ENCODE measurements around the gene PRR9. TPM values are rescaled to one million over a fixed set of nuclear protein-coding genes. Genes with fewer than 3 reads are reported as not detected.
A peak's percentile ranks its signal among the peaks of the same experiment; 100 is the strongest.

Gene PRR9
- total and polyA plus RNA-seq, 5 experiments from 2014 or later: not detected

DNA sequence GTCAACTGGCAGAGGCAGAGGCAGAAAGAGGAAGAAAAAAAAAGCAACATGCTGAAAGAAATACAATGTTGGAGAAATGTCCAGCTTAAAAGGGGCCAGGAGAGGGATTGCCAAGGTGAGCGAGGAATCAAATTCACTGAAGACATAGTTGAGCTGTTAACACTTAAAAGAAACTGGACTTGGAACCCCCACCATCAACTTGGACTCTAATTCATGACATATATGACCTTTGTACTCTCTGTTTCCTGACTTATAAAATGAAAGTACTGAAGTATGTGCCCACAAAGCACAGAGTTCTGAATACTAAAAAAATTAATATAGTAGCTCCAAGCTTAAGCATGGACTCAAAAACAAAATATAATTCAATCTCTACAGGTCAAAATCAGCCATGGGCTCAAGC, 16.1 kb downstream of the PRR9 start:
- Mint-ChIP-seq H3K4me3 (no peak overlapping the region), H3K27me3 (peaks cover 9 to 23% (median 13%) of the 10 kb centered on the region in 5 donors), H3K36me3 (no peaks in the 10 kb centered on the region), H3K9me3 (no peaks in the 10 kb centered on the region), H3K4me1 (peaks cover 0 to 3% (median 0%) of the 10 kb centered on the region in 4 donors), H3K27ac (no peak overlapping the region)
- DNase-seq: no peak
- no peak for ATAC-seq
- POLR2A ChIA-PET: no interaction called here

- Mint-ChIP-seq H3K27ac (no peak overlapping the region), H3K36me3 (no peaks in the 10 kb centered on the region), H3K27me3 (peaks cover 9 to 19% (median 17%) of the 10 kb centered on the region in 5 donors), H3K4me3 (no peak overlapping the region), H3K4me1 (no peaks in the 10 kb centered on the region), H3K9me3 (no peaks in the 10 kb centered on the region)
- POLR2A ChIA-PET: no interaction called here
- ATAC-seq: no peak
- DNase-seq: no peak
These were observed 21.1 kb downstream of the PRR9 start for GRCh38 chr1:153238527-153238926.

DNA sequence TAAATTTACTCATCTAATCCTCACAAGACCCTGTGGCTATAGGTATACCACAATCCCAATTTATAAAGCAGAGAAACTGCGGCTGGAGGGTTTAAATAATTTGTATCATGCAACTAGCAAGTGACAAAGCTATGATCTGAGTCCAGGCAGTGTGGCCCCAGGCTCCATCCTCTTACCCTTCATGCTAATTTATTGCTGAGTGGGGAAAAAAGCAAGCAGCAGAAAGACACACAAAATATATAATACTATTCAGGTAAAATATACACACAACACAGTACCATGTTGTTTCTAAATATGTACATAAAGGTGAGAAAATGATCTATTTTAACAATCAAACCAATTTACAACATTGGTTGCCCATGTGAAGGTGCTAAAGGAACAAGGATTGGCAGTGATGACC, 24.8 kb downstream of the PRR9 start:
- ATAC-seq: no peak
- peaks cover 21 to 28% (median 25%) of the 10 kb centered on the region in 5 donors for H3K27me3 Mint-ChIP-seq

GRCh38 chr1:153245466-153245865, 28.1 kb downstream of the PRR9 start:
- Mint-ChIP-seq H3K27me3 (peaks cover 18 to 49% (median 36%) of the 10 kb centered on the region in 5 donors), H3K27ac (no peak overlapping the region), H3K9me3 (peaks cover 0 to 10% (median 0%) of the 10 kb centered on the region in 9 donors), H3K4me1 (no peaks in the 10 kb centered on the region), H3K36me3 (no peaks in the 10 kb centered on the region), H3K4me3 (no peak overlapping the region)
- ATAC-seq (no peak), DNase-seq (no peak)
- POLR2A ChIA-PET: no interaction called here

More for the DNA sequence above, 24.8 kb downstream of the PRR9 start:
- Mint-ChIP-seq H3K9me3 (peaks cover 0 to 10% (median 0%) of the 10 kb centered on the region in 9 donors), H3K36me3 (no peaks in the 10 kb centered on the region), H3K27ac (no peak overlapping the region), H3K4me3 (no peak overlapping the region), H3K4me1 (no peaks in the 10 kb centered on the region)
- DNase-seq: no peak
- POLR2A ChIA-PET: no interaction called here

GRCh38 chr1:153246018-153246417, 28.6 kb downstream of the PRR9 start:
- no peaks in the 10 kb centered on the region for H3K4me1 Mint-ChIP-seq
- peaks cover 0 to 10% (median 0%) of the 10 kb centered on the region in 9 donors for H3K9me3 Mint-ChIP-seq
- POLR2A ChIA-PET: no interaction called here
- ATAC-seq: no peak
- H3K27ac Mint-ChIP-seq: no peak overlapping the region
- no peak overlapping the region for H3K4me3 Mint-ChIP-seq
- no peaks in the 10 kb centered on the region for H3K36me3 Mint-ChIP-seq
- peaks cover 21 to 49% (median 38%) of the 10 kb centered on the region in 5 donors for H3K27me3 Mint-ChIP-seq
- no peak for DNase-seq

DNA sequence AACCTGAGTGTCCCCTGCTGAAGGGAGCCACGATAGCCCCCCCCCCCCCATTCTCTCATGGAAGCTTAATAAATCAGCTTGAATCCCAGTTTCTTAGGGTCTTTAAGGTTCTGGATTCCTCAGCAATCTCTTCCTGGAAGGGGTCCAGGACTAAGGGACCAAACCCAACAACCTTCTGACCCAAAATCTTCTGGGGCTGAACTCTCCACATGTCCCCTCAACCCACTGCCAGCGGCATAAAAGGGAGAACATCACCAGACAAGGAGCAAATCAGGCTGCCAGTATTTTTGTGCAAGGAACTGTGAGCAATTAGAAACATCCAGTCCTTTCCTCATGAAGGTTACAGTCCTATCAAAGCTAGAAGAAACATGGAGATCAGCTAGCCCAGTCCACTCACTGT, 29.4 kb downstream of the PRR9 start:
- no peak overlapping the region for H3K4me3 Mint-ChIP-seq
- H3K27me3 Mint-ChIP-seq: peaks cover 24 to 50% (median 42%) of the 10 kb centered on the region in 5 donors
- DNase-seq (no peak), ATAC-seq (no peak)
- no peaks in the 10 kb centered on the region for H3K36me3 Mint-ChIP-seq
- peaks cover 0 to 10% (median 0%) of the 10 kb centered on the region in 9 donors for H3K9me3 Mint-ChIP-seq
- POLR2A ChIA-PET: no interaction called here
- no peaks in the 10 kb centered on the region for H3K4me1 Mint-ChIP-seq
- no peak overlapping the region for H3K27ac Mint-ChIP-seq

DNA sequence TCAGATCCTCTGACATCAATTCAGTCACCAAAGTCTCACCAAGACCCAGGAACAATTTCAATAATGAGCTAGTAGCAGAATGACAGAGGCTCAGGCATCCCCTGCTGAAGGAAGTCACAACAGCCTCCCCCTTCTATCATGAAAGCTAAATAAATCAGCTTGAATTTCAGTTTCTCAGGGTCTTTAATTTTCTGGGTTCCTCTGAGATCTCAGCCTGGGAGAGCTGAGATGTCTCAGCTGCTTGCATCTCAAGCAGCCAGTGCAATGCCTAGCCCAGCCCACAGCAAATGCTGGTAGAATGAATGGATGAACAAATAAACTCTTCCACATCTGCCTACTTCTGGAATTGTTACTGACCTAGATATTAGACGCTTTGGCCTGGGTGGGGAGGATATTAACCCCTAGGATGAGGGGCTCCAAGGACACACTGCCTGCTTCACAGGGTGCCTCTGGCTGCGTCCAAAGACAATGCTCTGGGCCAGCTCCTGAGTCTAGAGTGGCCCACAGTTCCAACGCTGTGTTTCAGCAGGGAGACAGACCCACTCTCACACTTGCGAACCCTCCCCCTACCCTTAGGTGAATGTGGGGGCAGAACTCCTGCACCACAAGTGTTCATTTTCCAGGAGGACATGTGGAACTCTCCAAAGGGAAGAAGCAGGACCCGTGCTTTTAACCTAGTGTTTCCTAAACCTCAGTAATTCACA, 30.9 kb downstream of the PRR9 start:
- POLR2A ChIA-PET: no interaction called here
- ATAC-seq (no peak), DNase-seq (no peak)
- no peaks in the 10 kb centered on the region for H3K36me3 Mint-ChIP-seq
- peaks cover 24 to 51% (median 40%) of the 10 kb centered on the region in 5 donors for H3K27me3 Mint-ChIP-seq
- no peaks in the 10 kb centered on the region for H3K4me1 Mint-ChIP-seq
- H3K4me3 Mint-ChIP-seq: no peak overlapping the region
- no peak overlapping the region for H3K27ac Mint-ChIP-seq
- H3K9me3 Mint-ChIP-seq: peaks cover 0 to 10% (median 0%) of the 10 kb centered on the region in 9 donors

DNA sequence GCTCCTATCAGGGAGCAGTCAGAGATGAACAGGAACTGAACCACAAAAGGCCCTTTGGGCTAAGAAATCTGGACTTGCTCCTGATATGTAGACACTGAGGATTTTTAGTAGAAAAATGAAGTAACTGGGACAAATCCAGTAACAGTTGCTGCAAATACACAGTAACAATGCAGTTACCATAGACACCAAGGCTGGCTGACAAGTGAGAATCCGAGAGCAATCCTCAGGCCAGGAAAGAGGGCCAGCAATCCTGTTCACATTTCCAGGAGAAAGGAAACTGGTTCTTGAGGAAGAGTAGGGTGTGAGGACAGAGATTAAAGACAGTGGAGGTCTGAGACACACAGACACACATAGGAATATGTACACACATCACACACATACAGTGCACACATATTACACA, 32.8 kb downstream of the PRR9 start:
- Mint-ChIP-seq H3K9me3 (peaks cover 0 to 3% (median 0%) of the 10 kb centered on the region in 9 donors), H3K27me3 (peaks cover 24 to 51% (median 40%) of the 10 kb centered on the region in 5 donors)

DNA sequence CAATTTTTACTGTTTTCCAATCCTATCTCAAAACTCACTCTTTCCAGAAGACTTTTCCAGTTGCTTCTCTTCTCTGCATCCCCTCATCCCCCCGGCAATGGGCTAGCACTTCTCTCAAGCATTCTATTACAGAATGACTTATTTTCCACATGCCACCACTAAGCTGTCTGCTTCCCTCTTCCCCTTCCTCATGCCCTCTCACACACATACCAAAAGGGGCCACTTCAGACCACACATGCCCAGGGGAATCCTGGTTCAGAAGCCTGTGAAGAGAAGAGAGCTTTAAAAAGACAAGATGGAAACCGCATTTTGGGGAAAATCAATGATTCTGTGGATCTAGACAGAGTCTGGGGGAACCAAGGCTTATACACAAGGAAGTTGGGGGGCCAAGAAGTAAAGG, 33.7 kb downstream of the PRR9 start:
- no peak overlapping the region for H3K27ac Mint-ChIP-seq
- H3K36me3 Mint-ChIP-seq: no peaks in the 10 kb centered on the region
- no peak overlapping the region for H3K4me3 Mint-ChIP-seq
- H3K4me1 Mint-ChIP-seq: no peaks in the 10 kb centered on the region
- no peak for ATAC-seq
- POLR2A ChIA-PET: no interaction called here
- H3K27me3 Mint-ChIP-seq: peaks cover 21 to 48% (median 41%) of the 10 kb centered on the region in 5 donors
- DNase-seq: no peak
- peaks cover 0 to 3% (median 0%) of the 10 kb centered on the region in 9 donors for H3K9me3 Mint-ChIP-seq

More for the DNA sequence above, 32.8 kb downstream of the PRR9 start:
- no peak overlapping the region for H3K27ac Mint-ChIP-seq
- no peak overlapping the region for H3K4me3 Mint-ChIP-seq
- no peaks in the 10 kb centered on the region for H3K4me1 Mint-ChIP-seq
- ATAC-seq: no peak
- DNase-seq: no peak
- POLR2A ChIA-PET: no interaction called here
- no peaks in the 10 kb centered on the region for H3K36me3 Mint-ChIP-seq

GRCh38 chr1:153251562-153251961, 34.2 kb downstream of the PRR9 start:
- Mint-ChIP-seq H3K36me3 (no peaks in the 10 kb centered on the region), H3K27me3 (peaks cover 18 to 43% (median 37%) of the 10 kb centered on the region in 5 donors), H3K9me3 (no peaks in the 10 kb centered on the region), H3K4me3 (no peak overlapping the region), H3K27ac (no peak overlapping the region), H3K4me1 (no peaks in the 10 kb centered on the region)
- POLR2A ChIA-PET: no interaction called here
- DNase-seq: no peak
- no peak for ATAC-seq

DNA sequence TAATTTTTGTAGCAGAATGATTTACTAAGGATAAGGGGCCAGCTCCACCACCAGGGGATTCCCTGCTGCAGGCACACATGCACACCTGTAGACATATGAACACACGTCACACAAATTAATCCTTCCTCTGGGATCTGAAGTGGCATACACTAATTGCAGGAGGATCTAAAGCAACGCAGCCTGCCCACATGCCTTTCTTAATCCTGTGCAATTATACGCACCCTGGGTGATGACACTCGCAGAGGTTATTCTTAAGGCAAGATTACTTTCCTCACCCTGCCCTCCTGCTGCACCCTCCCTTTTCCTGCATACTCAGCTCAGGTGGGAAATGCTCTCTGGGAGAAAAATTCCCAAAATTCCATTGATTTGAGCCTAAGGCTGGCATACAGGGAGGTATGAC, 34.6 kb downstream of the PRR9 start:
- no peaks in the 10 kb centered on the region for H3K4me1 Mint-ChIP-seq
- ATAC-seq (no peak), DNase-seq (no peak)
- no peak overlapping the region for H3K4me3 Mint-ChIP-seq
- H3K27ac Mint-ChIP-seq: no peak overlapping the region
- H3K27me3 Mint-ChIP-seq: peaks cover 15 to 41% (median 35%) of the 10 kb centered on the region in 5 donors
- no peaks in the 10 kb centered on the region for H3K9me3 Mint-ChIP-seq
- POLR2A ChIA-PET: no interaction called here
- no peaks in the 10 kb centered on the region for H3K36me3 Mint-ChIP-seq

DNA sequence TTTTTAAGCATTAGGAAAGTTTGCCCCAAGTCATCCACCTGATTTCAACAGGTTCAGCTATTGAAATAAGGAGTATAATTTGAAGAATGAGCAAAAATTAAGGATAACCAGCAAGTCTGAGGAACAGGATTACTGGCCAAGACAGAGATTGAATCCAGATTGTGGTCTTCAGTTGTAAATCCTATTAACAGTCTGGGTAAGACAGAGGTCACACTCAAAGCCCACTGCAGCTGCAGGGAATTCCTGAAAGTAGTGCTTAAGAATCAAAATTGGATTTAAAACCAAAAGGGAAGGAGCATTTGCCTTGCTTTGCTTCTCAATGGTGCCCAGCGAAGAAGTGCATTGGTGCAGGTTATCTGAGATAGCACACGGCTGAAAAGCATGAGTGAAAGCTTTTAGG, 35.7 kb downstream of the PRR9 start:
- Mint-ChIP-seq H3K27me3 (peaks cover 9 to 31% (median 26%) of the 10 kb centered on the region in 5 donors), H3K27ac (no peak overlapping the region), H3K4me1 (no peaks in the 10 kb centered on the region), H3K9me3 (no peaks in the 10 kb centered on the region), H3K4me3 (no peak overlapping the region), H3K36me3 (no peaks in the 10 kb centered on the region)
- DNase-seq (no peak), ATAC-seq (no peak)
- POLR2A ChIA-PET: no interaction called here

DNA sequence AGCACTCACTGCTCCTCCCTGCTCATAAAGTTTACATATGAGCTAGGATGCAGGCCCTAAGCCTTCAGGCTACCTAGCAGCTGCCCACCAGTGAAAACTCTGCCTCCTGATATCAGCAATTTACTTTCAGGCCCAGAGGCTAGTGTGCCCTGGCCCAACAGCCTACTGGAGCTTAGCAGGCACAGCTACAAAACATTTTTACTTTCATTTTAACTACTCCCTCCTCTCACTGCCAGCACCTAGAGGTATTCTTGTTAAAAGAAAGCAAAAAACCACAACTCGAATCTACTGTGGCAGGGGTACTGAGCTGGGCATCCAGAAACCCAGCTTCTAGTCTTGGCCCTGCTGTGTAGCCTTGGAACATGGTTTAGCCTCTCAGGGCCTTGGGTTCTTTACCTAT, 36.3 kb downstream of the PRR9 start:
- no peak for DNase-seq
- Mint-ChIP-seq H3K36me3 (no peaks in the 10 kb centered on the region), H3K9me3 (no peaks in the 10 kb centered on the region), H3K27me3 (peaks cover 9 to 30% (median 19%) of the 10 kb centered on the region in 5 donors), H3K4me3 (no peak overlapping the region), H3K4me1 (no peaks in the 10 kb centered on the region), H3K27ac (no peak overlapping the region)
- no peak for ATAC-seq
- POLR2A ChIA-PET: no interaction called here

GRCh38 chr1:153259387-153259786, 42.0 kb downstream of the PRR9 start, which contains the start of gene LORICRIN:
LORICRIN (plus strand) TSS chr1:153259687; CDS start chr1:153260950, 1,263 bp downstream.
- peaks cover 0 to 3% (median 0%) of the 10 kb centered on the region in 9 donors for H3K9me3 Mint-ChIP-seq
- no peak for ATAC-seq
- H3K36me3 Mint-ChIP-seq: no peaks in the 10 kb centered on the region
- H3K4me3 Mint-ChIP-seq: peak within 1 kb of the TSS; percentile 67 to 86 (median 80)
- no peak for DNase-seq
- H3K27me3 Mint-ChIP-seq: peaks cover 13 to 39% (median 25%) of the 10 kb centered on the region in 5 donors
- H3K27ac Mint-ChIP-seq: peak within 1 kb of the TSS in 6 of 10 donors; percentile 4 to 64 (median 22)
- POLR2A ChIA-PET: no interaction called here
- peaks cover 14 to 30% (median 26%) of the 10 kb centered on the region in 4 donors for H3K4me1 Mint-ChIP-seq

Measured in naive thymus-derived CD8-positive, alpha-beta T cell (primary cell).